ENCODE measurements around the gene COPG2. TPM values are rescaled to one million over a fixed set of nuclear protein-coding genes. Genes with fewer than 3 reads are reported as not detected.

The COPG2 gene
- total RNA-seq, 1 experiment from 2014 or later = 77.7 TPM

DNA sequence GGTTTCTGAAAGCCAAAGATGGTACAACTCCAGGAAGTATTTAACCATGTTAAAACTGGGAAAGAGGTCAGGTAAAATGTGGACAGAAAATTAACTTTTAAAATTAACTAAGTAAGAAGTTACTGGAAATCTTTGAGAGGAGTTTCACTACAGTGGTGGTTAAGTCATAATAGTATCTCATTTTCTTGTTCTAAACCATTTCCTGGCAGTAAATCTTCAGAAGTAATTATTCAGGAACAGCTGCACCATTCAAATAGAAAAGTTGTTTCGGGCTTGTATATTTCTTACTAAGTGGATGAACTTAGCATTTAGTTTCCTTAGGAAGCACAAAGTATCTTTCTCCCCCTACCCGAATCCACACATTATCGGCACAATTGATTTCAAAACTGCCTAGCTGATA is 27.1 kb downstream of the COPG2 start:
- H3K27ac ChIP-seq (ENCODE audit: insufficient read length, low read depth, low read length) = no peak overlapping the region
- TF ChIP-seq, protein P1, sequence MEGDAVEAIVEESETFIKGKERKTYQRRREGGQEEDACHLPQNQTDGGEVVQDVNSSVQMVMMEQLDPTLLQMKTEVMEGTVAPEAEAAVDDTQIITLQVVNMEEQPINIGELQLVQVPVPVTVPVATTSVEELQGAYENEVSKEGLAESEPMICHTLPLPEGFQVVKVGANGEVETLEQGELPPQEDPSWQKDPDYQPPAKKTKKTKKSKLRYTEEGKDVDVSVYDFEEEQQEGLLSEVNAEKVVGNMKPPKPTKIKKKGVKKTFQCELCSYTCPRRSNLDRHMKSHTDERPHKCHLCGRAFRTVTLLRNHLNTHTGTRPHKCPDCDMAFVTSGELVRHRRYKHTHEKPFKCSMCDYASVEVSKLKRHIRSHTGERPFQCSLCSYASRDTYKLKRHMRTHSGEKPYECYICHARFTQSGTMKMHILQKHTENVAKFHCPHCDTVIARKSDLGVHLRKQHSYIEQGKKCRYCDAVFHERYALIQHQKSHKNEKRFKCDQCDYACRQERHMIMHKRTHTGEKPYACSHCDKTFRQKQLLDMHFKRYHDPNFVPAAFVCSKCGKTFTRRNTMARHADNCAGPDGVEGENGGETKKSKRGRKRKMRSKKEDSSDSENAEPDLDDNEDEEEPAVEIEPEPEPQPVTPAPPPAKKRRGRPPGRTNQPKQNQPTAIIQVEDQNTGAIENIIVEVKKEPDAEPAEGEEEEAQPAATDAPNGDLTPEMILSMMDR (conservative IDR thresholded peaks at IDR 0.05) = no peak
- Mint-ChIP-seq H3K27me3 (ENCODE audit: low read depth) (no peaks in the 10 kb centered on the region; the same call in 1 of the 2 replicates), H3K9me3 (peaks cover 22 to 26% of the 10 kb centered on the region in 2 experiments), H3K27ac (no peak overlapping the region), H3K36me3 (ENCODE audit: insufficient read depth in 1 of 3, low read depth in 3 of 3) (peaks cover 41 to 77% (median 70%) of the 10 kb centered on the region in 3 experiments), H3K4me1 (no peaks in the 10 kb centered on the region), H3K4me3 (no peak overlapping the region)
- H4K91ac ChIP-seq (ENCODE audit: insufficient read length, low read depth, low read length) = no peak overlapping the region
- H2BK12ac ChIP-seq (ENCODE audit: insufficient read length, low read depth, low read length) = no peak overlapping the region
- no peak overlapping the region for H3K18ac ChIP-seq (ENCODE audit: insufficient read length, low read depth, low read length)
- H3K4ac ChIP-seq (ENCODE audit: low read depth, low read length) = no peak overlapping the region
- H3K79me1 ChIP-seq (ENCODE audit: insufficient read depth, low read depth, low read length, poor library complexity, severe bottlenecking) = no peaks in the 10 kb centered on the region
- H2AFZ ChIP-seq (ENCODE audit: low read length) = no peak overlapping the region
- WGBS (ENCODE audit: extremely low coverage, insufficient read length, low lambda C conversion rate) = no CpG with 5 or more reads among the region's 3 CpGs
- H4K20me1 ChIP-seq (ENCODE audit: control insufficient read depth, insufficient read depth, insufficient read length) = no peaks in the 10 kb centered on the region
- no peaks in the 10 kb centered on the region for H3K27me3 ChIP-seq (ENCODE audit: insufficient read depth, low read length)
- H3K4me1 ChIP-seq (ENCODE audit: insufficient read depth, low read length) = no peaks in the 10 kb centered on the region
- no peak overlapping the region for H3K4me2 ChIP-seq (ENCODE audit: insufficient read depth, insufficient read length, low read length)
- H3K23ac ChIP-seq (ENCODE audit: insufficient read length, low read depth, low read length) = no peak overlapping the region
- no peak overlapping the region for H3T11ph ChIP-seq (ENCODE audit: low read length)
- no peaks in the 10 kb centered on the region for H3K9me3 ChIP-seq (ENCODE audit: control insufficient read depth, low read depth, low read length)
- H3K9ac ChIP-seq (ENCODE audit: extremely low read depth, insufficient read length, low read length) = no peak overlapping the region
- no peak overlapping the region for H2AK5ac ChIP-seq (ENCODE audit: insufficient read length, low read length)
- H4K5ac ChIP-seq (ENCODE audit: insufficient read length, low read depth, low read length) = no peak overlapping the region
- H2BK20ac ChIP-seq (ENCODE audit: low read depth, low read length, poor library complexity, severe bottlenecking) = no peak overlapping the region
- H3K14ac ChIP-seq (ENCODE audit: insufficient read depth, low read length) = no peak overlapping the region
- no peaks in the 10 kb centered on the region for H3K23me2 ChIP-seq (ENCODE audit: insufficient read length, low read depth, low read length, poor library complexity, severe bottlenecking)
- no peak for DNase-seq
- no peak overlapping the region for H2BK5ac ChIP-seq (ENCODE audit: insufficient read length, low read length)
- no peak overlapping the region for H2BK15ac ChIP-seq (ENCODE audit: low read depth, low read length)
- H2BK120ac ChIP-seq (ENCODE audit: low read depth, low read length, poor library complexity, severe bottlenecking) = no peak overlapping the region
- H3K79me2 ChIP-seq (ENCODE audit: insufficient read depth, low read length) = no peaks in the 10 kb centered on the region
- H3K56ac ChIP-seq (ENCODE audit: insufficient read length, low read depth, low read length) = no peak overlapping the region
- H4K8ac ChIP-seq (replicated peaks; ENCODE audit: insufficient read length, low read depth, low read length) = no peak overlapping the region
